Omental fat pad (tissue), 4 donors: ENCODE measurements around the gene TAC3. TPM values are rescaled to one million over a fixed set of nuclear protein-coding genes. Genes with fewer than 3 reads are reported as not detected.
"Not testable (repeated sequence)": the region's sequence is repeated elsewhere in the genome, so short reads cannot be mapped to it uniquely, and the experiment has no call there.

Experiments used
- ATAC-seq: fragments of 150-250 bp; one replicate; pipeline ENCODE4 v1.9.1; 2016; ENCODE audit warnings: mild to moderate bottlenecking, moderate library complexity; ENCODE audit not compliant: low FRiP score
- DNase-seq: peaks from one replicate; pipeline ENCODE4 v3.0.0-alpha.2; 2019; ENCODE audit warnings: low spot score
- CTCF ChIP-seq, 3 donors: fragments of 450-650 bp; IDR thresholded peaks; one replicate each; pipeline ENCODE4 v1.5.1; 2016 to 2017; ENCODE audit warnings: antibody characterized with exemption in 3 of 3, mild to moderate bottlenecking in 3 of 3, moderate library complexity in 2 of 3
- total RNA-seq, 4 donors: library from RNA; depleted of rRNA; stranded (reverse); fragments of >200 nt; gene quantifications; one replicate each; pipeline ENCODE4 v1.1.0, GENCODE V29; 2016

TAC3 gene
- total RNA-seq, 4 donors from 2014 or later: not detected

- DNase-seq: no peak
- TF ChIP-seq CTCF (IDR thresholded peaks at IDR 0.05): no peak
- no peak for ATAC-seq
Measured at GRCh38 chr12:57019983-57020719, 3.8 kb upstream of the TAC3 start.

GRCh38 chr12:57018906-57019305 lies 2.6 kb upstream of the TAC3 start:
- TF ChIP-seq CTCF (IDR thresholded peaks at IDR 0.05): no peak
- ATAC-seq (no peak), DNase-seq (no peak)

GRCh38 chr12:57018353-57018752 lies 2.0 kb upstream of the TAC3 start:
- DNase-seq, ATAC-seq: not testable (repeated sequence)

- DNase-seq: no peak
- no peak for TF ChIP-seq CTCF (IDR thresholded peaks at IDR 0.05)
- ATAC-seq: no peak
Measured at GRCh38 chr12:57012600-57013465, 3.5 kb downstream of the TAC3 start.

GRCh38 chr12:57011438-57012424 lies 4.6 kb downstream of the TAC3 start:
- no peak for ATAC-seq
- no peak for TF ChIP-seq CTCF (IDR thresholded peaks at IDR 0.05)

GRCh38 chr12:57010627-57011247 lies 5.6 kb downstream of the TAC3 start:
- no peak for DNase-seq
- TF ChIP-seq CTCF (IDR thresholded peaks at IDR 0.05): no peak

More at GRCh38 chr12:57011438-57012424, 4.6 kb downstream of the TAC3 start:
- DNase-seq: no peak

More at GRCh38 chr12:57010627-57011247, 5.6 kb downstream of the TAC3 start:
- ATAC-seq: no peak
